ENCODE measurements around the gene NECAB3. TPM values are rescaled to one million over a fixed set of nuclear protein-coding genes. Genes with fewer than 3 reads are reported as not detected.

NECAB3 gene
- total RNA-seq, 1 experiment from 2014 or later = 46.4 TPM

DNA sequence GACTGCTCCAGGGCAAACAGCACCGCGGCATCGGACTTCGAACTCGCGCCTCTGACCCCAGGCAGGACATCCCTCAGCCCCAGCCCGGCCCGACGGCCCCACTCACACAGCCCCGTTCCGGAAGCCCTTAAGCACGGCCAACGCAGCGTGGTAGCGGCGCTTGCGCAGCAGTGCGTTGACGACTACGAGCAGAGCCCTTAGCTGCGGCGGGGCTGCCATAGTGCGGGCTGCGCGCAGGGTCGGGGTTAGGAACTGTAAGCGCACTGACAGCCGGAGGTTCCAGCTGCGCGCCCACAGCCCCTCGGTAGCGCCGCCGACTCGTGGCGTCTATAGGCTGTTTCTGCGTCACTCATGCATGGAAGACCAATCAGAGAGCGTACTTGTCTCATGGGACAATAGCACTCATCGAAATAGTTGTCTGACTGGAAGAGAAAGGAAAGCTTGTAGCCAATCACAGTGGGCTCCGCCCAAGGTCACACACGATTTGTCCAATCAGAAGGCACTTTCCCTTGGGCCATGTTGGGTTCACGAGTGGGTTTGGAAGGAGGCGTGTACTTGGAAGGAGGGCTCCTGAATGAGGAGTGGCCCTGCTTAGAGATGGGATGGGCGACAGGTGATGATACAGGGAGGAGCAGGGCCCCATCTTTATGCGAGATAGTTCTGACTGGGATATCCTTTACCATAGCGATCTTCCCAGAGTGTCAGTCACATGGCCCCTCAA is 45.9 kb upstream of the NECAB3 start, which contains the start of gene PXMP4:
Gene PXMP4, minus strand, starts transcription at position 322 of the 721 bp plus-strand sequence. Its CDS starts 103 bp downstream, at position 219.
- DNase-seq (ENCODE audit: low read depth, low spot score) = peak; percentile 94
- Histone ChIP-seq H3K36me3 (ENCODE audit: control insufficient read depth, insufficient read depth, low read length) (no peaks in the 10 kb centered on the region), H3K9me3 (ENCODE audit: control insufficient read depth, insufficient read depth, low read depth, low read length) (no peaks in the 10 kb centered on the region), H3K4me1 (ENCODE audit: control insufficient read depth, insufficient read depth, low read length) (0 out of 2 replicates have a peak, but pooled peaks cover 5% of the 10 kb centered on the region), H3K27me3 (ENCODE audit: control insufficient read depth, insufficient read depth, low read length) (no peaks in the 10 kb centered on the region), H3K4me3 (ENCODE audit: low read depth in 2 of 2, low read length in 2 of 2) (peak within 1 kb of the TSS; percentile 80 to 83), H3K27ac (ENCODE audit: low read length) (peak within 1 kb of the TSS; percentile 77)
- BruUV-seq (replicated peaks) = no TSS peak
- in situ Hi-C loops (cut with HindIII; ENCODE audit: low pct_unique_long_range_greater_than_20kb, low sequenced_read_pairs) (no loop called here), intact Hi-C loops (cut with micrococcal nuclease; ENCODE audit: unreplicated experiment) (no loop called here)
- ChIA-PET POLR2A (no interaction called here), CTCF (no interaction called here)
- TF ChIP-seq SIN3A (IDR thresholded peaks at IDR 0.05; ENCODE audit: borderline replicate concordance, insufficient read depth, low read depth, low read length) (peak; percentile 95), TCF7L2 (IDR thresholded peaks at IDR 0.05; ENCODE audit: low read depth, low read length) (no peak)
- ATAC-seq = peak; percentile 99

DNA sequence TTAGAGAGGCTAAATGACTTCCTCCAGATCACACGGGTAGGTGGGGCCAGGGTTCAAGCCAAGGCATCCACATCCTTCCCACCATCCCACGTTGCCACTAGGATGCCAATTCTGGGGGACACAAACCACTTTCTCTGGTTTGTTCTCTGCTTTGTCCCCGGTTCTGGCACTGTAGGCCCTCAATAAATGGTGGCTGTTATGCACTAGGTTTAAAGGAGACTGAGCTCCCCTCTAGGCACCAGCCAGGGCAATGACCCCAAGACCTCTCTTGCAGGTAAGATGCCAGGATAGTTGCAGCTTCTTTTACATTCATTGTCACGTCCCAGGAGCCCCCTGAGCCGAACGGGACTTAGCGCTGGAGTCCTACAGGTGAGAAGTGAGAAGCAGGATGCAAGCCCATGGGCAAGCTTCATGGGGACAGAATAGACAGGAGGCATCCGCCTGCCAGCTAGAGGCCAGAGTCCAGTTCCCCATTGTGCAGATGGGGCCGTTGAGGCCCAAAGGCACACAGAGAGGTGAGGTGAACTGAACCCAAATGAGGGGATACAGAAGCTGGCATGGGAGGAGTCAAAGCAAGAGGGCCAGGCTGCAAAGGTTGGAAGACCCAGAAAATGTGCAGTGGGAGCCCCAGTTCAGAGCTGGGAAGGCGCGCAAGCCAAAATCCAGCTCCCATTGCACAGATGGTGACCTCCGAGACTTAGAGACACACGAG is 45.2 kb upstream of the NECAB3 start:
- peak overlapping the region; percentile 80 to 83 for H3K4me3 ChIP-seq (ENCODE audit: low read depth in 2 of 2, low read length in 2 of 2)
- DNase-seq (ENCODE audit: low read depth, low spot score) (no peak), ATAC-seq (peak; percentile 23)
- H3K36me3 ChIP-seq (ENCODE audit: control insufficient read depth, insufficient read depth, low read length) = no peaks in the 10 kb centered on the region
- intact Hi-C loops (cut with micrococcal nuclease; ENCODE audit: unreplicated experiment) (no loop called here), in situ Hi-C loops (cut with HindIII; ENCODE audit: low pct_unique_long_range_greater_than_20kb, low sequenced_read_pairs) (no loop called here)
- H3K27me3 ChIP-seq (ENCODE audit: control insufficient read depth, insufficient read depth, low read length) = no peaks in the 10 kb centered on the region
- TSS peak; percentile 83 for BruUV-seq (replicated peaks)
- no peaks in the 10 kb centered on the region for H3K9me3 ChIP-seq (ENCODE audit: control insufficient read depth, insufficient read depth, low read depth, low read length)
- CTCF ChIA-PET = no interaction called here
- H3K27ac ChIP-seq (ENCODE audit: low read length) = peak overlapping the region; percentile 77
- TF ChIP-seq, protein P1, sequence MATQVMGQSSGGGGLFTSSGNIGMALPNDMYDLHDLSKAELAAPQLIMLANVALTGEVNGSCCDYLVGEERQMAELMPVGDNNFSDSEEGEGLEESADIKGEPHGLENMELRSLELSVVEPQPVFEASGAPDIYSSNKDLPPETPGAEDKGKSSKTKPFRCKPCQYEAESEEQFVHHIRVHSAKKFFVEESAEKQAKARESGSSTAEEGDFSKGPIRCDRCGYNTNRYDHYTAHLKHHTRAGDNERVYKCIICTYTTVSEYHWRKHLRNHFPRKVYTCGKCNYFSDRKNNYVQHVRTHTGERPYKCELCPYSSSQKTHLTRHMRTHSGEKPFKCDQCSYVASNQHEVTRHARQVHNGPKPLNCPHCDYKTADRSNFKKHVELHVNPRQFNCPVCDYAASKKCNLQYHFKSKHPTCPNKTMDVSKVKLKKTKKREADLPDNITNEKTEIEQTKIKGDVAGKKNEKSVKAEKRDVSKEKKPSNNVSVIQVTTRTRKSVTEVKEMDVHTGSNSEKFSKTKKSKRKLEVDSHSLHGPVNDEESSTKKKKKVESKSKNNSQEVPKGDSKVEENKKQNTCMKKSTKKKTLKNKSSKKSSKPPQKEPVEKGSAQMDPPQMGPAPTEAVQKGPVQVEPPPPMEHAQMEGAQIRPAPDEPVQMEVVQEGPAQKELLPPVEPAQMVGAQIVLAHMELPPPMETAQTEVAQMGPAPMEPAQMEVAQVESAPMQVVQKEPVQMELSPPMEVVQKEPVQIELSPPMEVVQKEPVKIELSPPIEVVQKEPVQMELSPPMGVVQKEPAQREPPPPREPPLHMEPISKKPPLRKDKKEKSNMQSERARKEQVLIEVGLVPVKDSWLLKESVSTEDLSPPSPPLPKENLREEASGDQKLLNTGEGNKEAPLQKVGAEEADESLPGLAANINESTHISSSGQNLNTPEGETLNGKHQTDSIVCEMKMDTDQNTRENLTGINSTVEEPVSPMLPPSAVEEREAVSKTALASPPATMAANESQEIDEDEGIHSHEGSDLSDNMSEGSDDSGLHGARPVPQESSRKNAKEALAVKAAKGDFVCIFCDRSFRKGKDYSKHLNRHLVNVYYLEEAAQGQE (IDR thresholded peaks at IDR 0.05; ENCODE audit: insufficient read depth in 1 of 2, low read depth in 2 of 2, low read length in 1 of 2) = no peak
- TF ChIP-seq POLR2AphosphoS5 (IDR thresholded peaks at IDR 0.05; ENCODE audit: low read depth, low read length) (no peak), SIN3A (IDR thresholded peaks at IDR 0.05; ENCODE audit: borderline replicate concordance, insufficient read depth, low read depth, low read length) (no peak), TCF7L2 (IDR thresholded peaks at IDR 0.05; ENCODE audit: low read depth, low read length) (no peak)
- TF ChIP-seq, protein P2, sequence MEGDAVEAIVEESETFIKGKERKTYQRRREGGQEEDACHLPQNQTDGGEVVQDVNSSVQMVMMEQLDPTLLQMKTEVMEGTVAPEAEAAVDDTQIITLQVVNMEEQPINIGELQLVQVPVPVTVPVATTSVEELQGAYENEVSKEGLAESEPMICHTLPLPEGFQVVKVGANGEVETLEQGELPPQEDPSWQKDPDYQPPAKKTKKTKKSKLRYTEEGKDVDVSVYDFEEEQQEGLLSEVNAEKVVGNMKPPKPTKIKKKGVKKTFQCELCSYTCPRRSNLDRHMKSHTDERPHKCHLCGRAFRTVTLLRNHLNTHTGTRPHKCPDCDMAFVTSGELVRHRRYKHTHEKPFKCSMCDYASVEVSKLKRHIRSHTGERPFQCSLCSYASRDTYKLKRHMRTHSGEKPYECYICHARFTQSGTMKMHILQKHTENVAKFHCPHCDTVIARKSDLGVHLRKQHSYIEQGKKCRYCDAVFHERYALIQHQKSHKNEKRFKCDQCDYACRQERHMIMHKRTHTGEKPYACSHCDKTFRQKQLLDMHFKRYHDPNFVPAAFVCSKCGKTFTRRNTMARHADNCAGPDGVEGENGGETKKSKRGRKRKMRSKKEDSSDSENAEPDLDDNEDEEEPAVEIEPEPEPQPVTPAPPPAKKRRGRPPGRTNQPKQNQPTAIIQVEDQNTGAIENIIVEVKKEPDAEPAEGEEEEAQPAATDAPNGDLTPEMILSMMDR (IDR thresholded peaks at IDR 0.05) = no peak
- POLR2A ChIA-PET = no interaction called here
- 0 out of 2 replicates have a peak, but pooled peaks cover 5% of the 10 kb centered on the region for H3K4me1 ChIP-seq (ENCODE audit: control insufficient read depth, insufficient read depth, low read length)

Measured in Panc1 (cell line).